NT2/D1 (cell line): ENCODE data around the gene FOXD2.

ENCODE experiments used
- SUZ12 ChIP-seq: IDR thresholded peaks from 2 replicates; pipeline ENCODE4 v1.6.1; 2011; ENCODE audit not compliant: insufficient read length, insufficient read depth; ENCODE audit errors: extremely low read depth
- YY1 ChIP-seq: IDR thresholded peaks from 2 replicates; pipeline ENCODE4 v1.6.1; 2011; ENCODE audit not compliant: insufficient read length, insufficient read depth
- ZNF274 ChIP-seq: IDR thresholded peaks from 2 replicates; pipeline ENCODE4 v1.6.1; 2011; ENCODE audit warnings: mild to moderate bottlenecking, low read depth, low read length

GRCh38 chr1:47478090-47478489 is 40.2 kb downstream of the FOXD2 start:
- no peak for TF ChIP-seq ZNF274
- no peak for TF ChIP-seq YY1
- TF ChIP-seq SUZ12, result no peak
